ENCODE measurements around the gene BOLA2B.

The BOLA2B gene

DNA sequence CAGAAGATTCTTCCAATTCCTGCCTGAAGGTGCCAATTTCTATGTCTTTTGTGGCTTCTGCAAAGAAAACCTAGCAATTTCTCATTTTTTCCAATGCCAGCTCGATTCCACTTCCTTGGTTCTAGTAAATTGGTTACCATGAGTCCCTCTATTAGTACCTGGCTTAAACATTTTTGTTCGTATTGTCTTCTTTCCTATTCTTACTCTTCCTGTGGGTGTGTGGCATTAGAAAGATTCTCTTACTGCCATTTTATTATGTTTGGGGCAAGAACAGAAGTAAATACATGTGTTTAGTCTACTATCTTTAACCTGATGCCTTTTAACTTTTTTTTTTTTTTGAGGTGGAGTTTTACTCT, 50.1 kb downstream of the BOLA2B start:
- DNase-seq (ENCODE audit: low read depth) = no peak

All from iris pigment epithelial cell (primary cell).